LNCAP (cell line): ENCODE results near the gene ADAM33.

Experiments used
- CTCF ChIP-seq: fragments of 450-650 bp; IDR thresholded peaks from 2 replicates; pipeline ENCODE4 v1.5.1; 2017; ENCODE audit warnings: mild to moderate bottlenecking

ADAM33 gene

GRCh38 chr20:3680701-3681351, 984 bp downstream of the ADAM33 start:
- TF ChIP-seq CTCF: no peak

GRCh38 chr20:3679749-3680700, 1.8 kb downstream of the ADAM33 start:
- TF ChIP-seq CTCF: no peak

GRCh38 chr20:3678856-3679720, 2.7 kb downstream of the ADAM33 start:
- TF ChIP-seq CTCF: no peak

- no peak for TF ChIP-seq CTCF
Measured at GRCh38 chr20:3678198-3678597, 3.6 kb downstream of the ADAM33 start.

- no peak for TF ChIP-seq CTCF
Measured at GRCh38 chr20:3677733-3678132, 4.1 kb downstream of the ADAM33 start.

- TF ChIP-seq CTCF: no peak
Measured at GRCh38 chr20:3674995-3675900, 6.6 kb downstream of the ADAM33 start.
